A549 (cell line): ENCODE data around the gene ZNF646. TPM values are rescaled to one million over a fixed set of nuclear protein-coding genes. Genes with fewer than 3 reads are reported as not detected.

ENCODE experiments used
- ATAC-seq, 2 experiments: fragments of 200-7000 bp in 1 of 2; fragments of >200 bp in 1 of 2; cut with Nextera tagmentation in 1 of 2; cut with Tn5 transposase in 1 of 2; 3 replicates each; pipeline versions ENCODE4 v1.8.0 to v1.9.1; 2018 to 2020; ENCODE audit warnings: mild to moderate bottlenecking in 1 of 2, moderate library complexity in 1 of 2
- CTCF ChIA-PET: fragments of 300-600 bp; sonication (Branson Sonifier 250); formaldehyde crosslinking; extraction: SDS; loops from one replicate; lab custom pipeline; 2021; ENCODE audit warnings: antibody characterized with exemption, inconsistent platforms; lab: Yijun Ruan, JAX
- POLR2A ChIA-PET: fragments of 350-600 bp; formaldehyde crosslinking; extraction: SDS; loops from one replicate; lab custom pipeline; 2021; ENCODE audit warnings: antibody characterized with exemption, inconsistent platforms; lab: Yijun Ruan, JAX
- DNase-seq, 2 experiments: peaks; one replicate each; pipeline versions ENCODE4 v3.0.0 to v3.0.0-alpha.2; 2011 to 2016; ENCODE audit warnings: low read depth in 1 of 2, low spot score in 1 of 2
- FAIRE-seq: peaks from 2 replicates; lab custom pipeline; 2011; peaks lifted over from hg19 to GRCh38; lab: Jason Lieb, UNC
- H3K27ac ChIP-seq, 2 experiments: fragments of >200 bp; sonication (Bioruptor Twin); formaldehyde crosslinking; 3 replicates each; pipeline ENCODE4 v1.5.1; 2016 to 2017
- H3K4me1 ChIP-seq: fragments of >200 bp; sonication (Bioruptor Twin); formaldehyde crosslinking; 3 replicates; pipeline ENCODE4 v1.6.1; 2016
- H3K4me2 ChIP-seq: fragments of >200 bp; sonication (Bioruptor Twin); formaldehyde crosslinking; 3 replicates; pipeline ENCODE4 v1.6.1; 2016
- H3K4me3 ChIP-seq: fragments of >200 bp; sonication (Bioruptor Twin); formaldehyde crosslinking; 3 replicates; pipeline ENCODE4 v1.5.1; 2016
- H3K9me3 ChIP-seq: fragments of >200 bp; sonication (Bioruptor Twin); formaldehyde crosslinking; 3 replicates; pipeline ENCODE4 v1.6.1; 2016
- CBX8 ChIP-seq: fragments of 200-600 bp; sonication (generic); IDR thresholded peaks from 2 replicates; pipeline ENCODE4 v1.6.1; 2016
- CEBPB ChIP-seq, 2 experiments: fragments of >200 bp in 1 of 2; sonication (Bioruptor Twin) in 1 of 2; formaldehyde crosslinking in 1 of 2; IDR thresholded peaks; 2 replicates each; pipeline ENCODE4 v1.6.1; 2012 to 2016
- CHD2 ChIP-seq: fragments of 150-350 bp; IDR thresholded peaks from 2 replicates; pipeline ENCODE4 v1.6.1; 2014; ENCODE audit warnings: low read length; ENCODE audit not compliant: partially characterized antibody
- CHD4 ChIP-seq: fragments of 200-600 bp; sonication (generic); IDR thresholded peaks from 2 replicates; pipeline ENCODE4 v1.6.1; 2016; ENCODE audit warnings: antibody characterized with exemption, mild to moderate bottlenecking, borderline replicate concordance
- EHMT2 ChIP-seq: fragments of 200-600 bp; sonication (generic); IDR thresholded peaks from 2 replicates; pipeline ENCODE4 v1.6.1; 2016; ENCODE audit warnings: antibody characterized with exemption, low read depth, mild to moderate bottlenecking, moderate library complexity
- FOSB ChIP-seq: fragments of 250-450 bp; sonication (Bioruptor Pico); IDR thresholded peaks from 2 replicates; pipeline ENCODE4 v1.5.0; 2020; ENCODE audit warnings: mild to moderate bottlenecking, moderate library complexity
- HOXA7 ChIP-seq: fragments of 250-450 bp; sonication (Bioruptor Pico); IDR thresholded peaks from 2 replicates; pipeline ENCODE4 v1.5.0; 2020; ENCODE audit warnings: mild to moderate bottlenecking, moderate library complexity
- HOXB13 ChIP-seq: fragments of 250-450 bp; sonication (Bioruptor Pico); IDR thresholded peaks from 2 replicates; pipeline ENCODE4 v1.5.0; 2020; ENCODE audit warnings: low read depth, mild to moderate bottlenecking, moderate library complexity
- JUN ChIP-seq, 2 experiments: fragments of >200 bp; sonication (Bioruptor Twin); formaldehyde crosslinking; IDR thresholded peaks; 2 replicates in 1 of 2; 3 replicates in 1 of 2; pipeline ENCODE4 v1.6.1; 2016 to 2017
- KDM1A ChIP-seq: fragments of 200-600 bp; sonication (generic); IDR thresholded peaks from 2 replicates; pipeline ENCODE4 v1.6.1; 2016; ENCODE audit warnings: low read depth, mild to moderate bottlenecking
- KDM5A ChIP-seq: fragments of 200-600 bp; sonication (generic); IDR thresholded peaks from 2 replicates; pipeline ENCODE4 v1.6.1; 2016; ENCODE audit warnings: antibody characterized with exemption, mild to moderate bottlenecking
- MAFK ChIP-seq: fragments of 450-650 bp; IDR thresholded peaks from 2 replicates; pipeline ENCODE4 v1.6.1; 2014; ENCODE audit not compliant: partially characterized antibody
- PHF8 ChIP-seq: fragments of 200-600 bp; sonication (generic); IDR thresholded peaks from 2 replicates; pipeline ENCODE4 v1.6.1; 2016; ENCODE audit warnings: low read depth, mild to moderate bottlenecking, antibody characterized with exemption, moderate library complexity, borderline replicate concordance
- RAD21 ChIP-seq, 2 experiments: fragments of >200 bp in 1 of 2; sonication (Bioruptor Twin) in 1 of 2; formaldehyde crosslinking in 1 of 2; IDR thresholded peaks in 1 of 2; conservative IDR thresholded peaks in 1 of 2; 2 replicates in 1 of 2; 3 replicates in 1 of 2; pipeline ENCODE4 v1.6.1; 2012 to 2018; ENCODE audit warnings: inconsistent platforms in 1 of 2
- RNF2 ChIP-seq: fragments of 200-600 bp; sonication (generic); IDR thresholded peaks from 2 replicates; pipeline ENCODE4 v1.6.1; 2016; ENCODE audit warnings: low read depth, mild to moderate bottlenecking, antibody characterized with exemption, moderate library complexity, borderline replicate concordance
- ZC3H11A ChIP-seq: fragments of 450-650 bp; IDR thresholded peaks from 2 replicates; pipeline ENCODE4 v1.6.1; 2014; ENCODE audit warnings: antibody characterized with exemption, mild to moderate bottlenecking
- ZFP36 ChIP-seq: fragments of 450-650 bp; IDR thresholded peaks from 2 replicates; pipeline ENCODE4 v1.6.1; 2014; ENCODE audit warnings: borderline replicate concordance; ENCODE audit not compliant: partially characterized antibody
- ZNF302 ChIP-seq: fragments of 250-450 bp; sonication (Bioruptor Pico); IDR thresholded peaks from 2 replicates; pipeline ENCODE4 v1.9.0; 2021; ENCODE audit warnings: inconsistent platforms, mild to moderate bottlenecking, moderate library complexity
- WGBS: methylation state at CpG from one replicate; pipeline ENCODE4 v1.1.6; 2017; ENCODE audit errors: missing lambda C conversion rate; 5-methylcytosine and 5-hydroxymethylcytosine counted together
- polyA plus RNA-seq, 4 experiments: library from polyadenylated mRNA; depleted of rRNA in 3 of 4; stranded (reverse); fragments of >200 nt; fragmentation: RNase III in 1 of 4; extraction: RNeasy Plus Mini Kit Qiagen cat#74134 plus additional on column Dnase treatment in 1 of 4; gene quantifications; 2 replicates in 3 of 4; 3 replicates in 1 of 4; pipeline ENCODE4 v1.2.3, GENCODE V29; 2011 to 2017
- TF ChIP-seq, protein P1 (sequence below): fragments of 250-450 bp; sonication (Bioruptor Pico); IDR thresholded peaks from 2 replicates; pipeline ENCODE4 v1.5.0; 2021; ENCODE audit warnings: mild to moderate bottlenecking, moderate library complexity, borderline replicate concordance
- TF ChIP-seq, protein P2 (sequence below): IDR thresholded peaks from 2 replicates; pipeline ENCODE4 v1.6.1; 2012
- TF ChIP-seq, protein P3 (sequence below): IDR thresholded peaks from 2 replicates; pipeline ENCODE4 v1.6.1; 2012

Gene ZNF646
- polyA plus RNA-seq, 2 of the 4 experiments (the other 2 are of a cell fraction) = 3.0 to 8.2 TPM

DNA sequence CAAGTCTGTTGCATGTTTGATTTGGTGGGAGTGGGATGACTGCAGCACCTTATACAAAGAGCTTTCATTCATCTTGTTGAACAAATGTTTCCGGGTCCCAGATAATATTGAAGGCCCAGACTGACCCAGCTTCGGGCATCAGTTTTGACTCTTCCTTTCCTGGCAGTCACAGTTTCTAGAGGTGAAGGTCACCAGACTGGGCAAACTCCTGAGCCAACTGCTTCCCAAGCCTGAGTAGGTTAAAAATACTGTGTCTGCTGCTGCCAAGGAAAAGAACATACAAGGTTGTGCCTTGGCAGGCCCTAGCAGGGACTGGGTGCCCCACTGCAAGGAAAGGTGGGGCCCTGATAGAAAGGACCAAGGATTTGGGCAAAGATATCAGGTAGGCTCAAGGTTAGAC, 38.5 kb downstream of the ZNF646 start:
- no peak for ATAC-seq
- H3K4me1 ChIP-seq = peaks cover 14% of the 10 kb centered on the region; the same call in 2 of the 3 replicates
- TF ChIP-seq CEBPB (IDR thresholded peaks at IDR 0.05) = no peak
- no peak for TF ChIP-seq KDM5A
- TF ChIP-seq, protein P1, sequence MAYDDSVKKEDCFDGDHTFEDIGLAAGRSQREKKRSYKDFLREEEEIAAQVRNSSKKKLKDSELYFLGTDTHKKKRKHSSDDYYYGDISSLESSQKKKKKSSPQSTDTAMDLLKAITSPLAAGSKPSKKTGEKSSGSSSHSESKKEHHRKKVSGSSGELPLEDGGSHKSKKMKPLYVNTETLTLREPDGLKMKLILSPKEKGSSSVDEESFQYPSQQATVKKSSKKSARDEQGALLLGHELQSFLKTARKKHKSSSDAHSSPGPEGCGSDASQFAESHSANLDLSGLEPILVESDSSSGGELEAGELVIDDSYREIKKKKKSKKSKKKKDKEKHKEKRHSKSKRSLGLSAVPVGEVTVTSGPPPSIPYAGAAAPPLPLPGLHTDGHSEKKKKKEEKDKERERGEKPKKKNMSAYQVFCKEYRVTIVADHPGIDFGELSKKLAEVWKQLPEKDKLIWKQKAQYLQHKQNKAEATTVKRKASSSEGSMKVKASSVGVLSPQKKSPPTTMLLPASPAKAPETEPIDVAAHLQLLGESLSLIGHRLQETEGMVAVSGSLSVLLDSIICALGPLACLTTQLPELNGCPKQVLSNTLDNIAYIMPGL = no peak
- TF ChIP-seq PHF8 = no peak
- no peak for TF ChIP-seq JUN (IDR thresholded peaks at IDR 0.05)
- TF ChIP-seq EHMT2 = no peak
- no peak for TF ChIP-seq RNF2
- TF ChIP-seq CBX8 = no peak
- TF ChIP-seq CHD2 = no peak
- TF ChIP-seq ZC3H11A = no peak
- no peak for TF ChIP-seq HOXA7 (CRISPR knock-in tag)
- TF ChIP-seq ZFP36 = no peak
- TF ChIP-seq FOSB = no peak
- TF ChIP-seq, protein P2, sequence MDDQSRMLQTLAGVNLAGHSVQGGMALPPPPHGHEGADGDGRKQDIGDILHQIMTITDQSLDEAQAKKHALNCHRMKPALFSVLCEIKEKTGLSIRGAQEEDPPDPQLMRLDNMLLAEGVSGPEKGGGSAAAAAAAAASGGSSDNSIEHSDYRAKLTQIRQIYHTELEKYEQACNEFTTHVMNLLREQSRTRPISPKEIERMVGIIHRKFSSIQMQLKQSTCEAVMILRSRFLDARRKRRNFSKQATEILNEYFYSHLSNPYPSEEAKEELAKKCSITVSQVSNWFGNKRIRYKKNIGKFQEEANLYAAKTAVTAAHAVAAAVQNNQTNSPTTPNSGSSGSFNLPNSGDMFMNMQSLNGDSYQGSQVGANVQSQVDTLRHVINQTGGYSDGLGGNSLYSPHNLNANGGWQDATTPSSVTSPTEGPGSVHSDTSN = no peak
- TF ChIP-seq, all 56 proteins: peak for 0
- Histone ChIP-seq H3K4me3 (no peak overlapping the region), H3K27ac (no peak overlapping the region), H3K4me2 (no peak overlapping the region), H3K9me3 (no peaks in the 10 kb centered on the region)
- WGBS = 100% methylated on average over 2 of the region's 2 CpGs
- FAIRE-seq = no peak
- ChIA-PET POLR2A (interaction anchor here (1.1 kb wide), 1 partner anchor 29 kb away, joined by 3 read pairs; no protein-coding TSS in a partner anchor), CTCF (interaction anchor here (1.9 to 20.3 kb wide), 3 partner anchors 11 to 330 kb away, joined by 7 to 166 read pairs (median 12); partner anchors contain the start of gene ZNF843)
- DNase-seq = no peak

DNA sequence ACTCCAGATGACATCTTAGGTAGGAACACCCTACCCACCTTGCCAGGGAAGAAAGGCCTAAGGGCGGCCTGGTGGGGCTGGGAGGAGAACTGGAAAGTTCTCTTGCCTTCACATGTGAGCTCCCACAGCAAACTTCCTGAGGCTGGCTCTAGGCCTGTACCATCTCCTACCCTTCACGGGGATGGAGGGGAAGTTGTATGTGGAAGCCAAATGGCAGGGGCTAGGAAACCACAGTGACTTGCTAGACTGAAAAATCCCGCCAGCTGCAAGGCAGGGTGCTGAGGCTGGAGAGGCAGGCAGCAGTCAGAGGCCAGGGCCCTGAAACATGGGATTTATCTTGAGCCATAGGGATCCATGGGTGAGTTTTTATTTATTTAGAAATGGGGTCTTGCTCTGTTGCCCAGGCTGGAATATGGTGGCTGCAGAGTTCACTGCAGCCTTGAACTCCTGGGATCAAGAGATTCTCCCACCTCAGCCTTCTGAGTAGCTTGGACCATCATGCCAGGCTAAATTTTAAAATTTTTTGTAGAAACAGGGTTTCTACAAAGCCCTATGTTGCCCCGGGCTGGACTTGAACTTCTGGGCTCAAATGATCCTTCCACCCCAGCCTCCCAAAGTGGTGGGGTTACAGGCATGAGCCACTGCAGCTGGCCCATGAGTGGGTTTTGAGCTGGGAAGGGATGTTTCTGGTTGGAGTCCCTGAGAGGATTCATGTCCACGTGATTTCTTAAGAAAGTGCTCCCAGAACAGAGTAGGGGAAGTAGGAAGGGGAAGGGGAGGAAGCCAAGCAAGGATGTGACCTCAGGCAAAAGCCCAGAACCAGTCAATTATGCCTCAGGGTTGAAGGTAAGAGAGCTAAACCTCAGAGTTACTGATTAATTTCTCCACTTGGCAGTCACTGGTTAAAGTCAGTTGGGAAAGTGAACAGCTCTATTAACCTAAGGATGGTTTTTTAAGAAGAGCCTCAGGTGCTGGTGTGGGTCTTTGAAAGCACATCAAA, 39.2 kb downstream of the ZNF646 start:
- TF ChIP-seq, protein P3, sequence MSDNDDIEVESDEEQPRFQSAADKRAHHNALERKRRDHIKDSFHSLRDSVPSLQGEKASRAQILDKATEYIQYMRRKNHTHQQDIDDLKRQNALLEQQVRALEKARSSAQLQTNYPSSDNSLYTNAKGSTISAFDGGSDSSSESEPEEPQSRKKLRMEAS = no peak
- no peak for TF ChIP-seq HOXA7 (CRISPR knock-in tag)
- H3K4me1 ChIP-seq = peaks cover 14% of the 10 kb centered on the region; the same call in 2 of the 3 replicates
- WGBS = 90% methylated on average over 5 of the region's 5 CpGs
- H3K4me2 ChIP-seq = no peak overlapping the region
- H3K4me3 ChIP-seq = no peak overlapping the region
- no peak overlapping the region; a peak in 1 of 6 replicates for H3K27ac ChIP-seq
- ATAC-seq = no peak
- no peak for DNase-seq
- ChIA-PET CTCF (interaction anchor here (1.1 to 20.3 kb wide), 5 partner anchors 11 to 329 kb away, joined by 3 to 166 read pairs (median 7); partner anchors contain the start of gene ZNF843), POLR2A (interaction anchor here (1.1 kb wide), 1 partner anchor 29 kb away, joined by 3 read pairs; no protein-coding TSS in a partner anchor)
- FAIRE-seq = no peak
- H3K9me3 ChIP-seq = no peaks in the 10 kb centered on the region

DNA sequence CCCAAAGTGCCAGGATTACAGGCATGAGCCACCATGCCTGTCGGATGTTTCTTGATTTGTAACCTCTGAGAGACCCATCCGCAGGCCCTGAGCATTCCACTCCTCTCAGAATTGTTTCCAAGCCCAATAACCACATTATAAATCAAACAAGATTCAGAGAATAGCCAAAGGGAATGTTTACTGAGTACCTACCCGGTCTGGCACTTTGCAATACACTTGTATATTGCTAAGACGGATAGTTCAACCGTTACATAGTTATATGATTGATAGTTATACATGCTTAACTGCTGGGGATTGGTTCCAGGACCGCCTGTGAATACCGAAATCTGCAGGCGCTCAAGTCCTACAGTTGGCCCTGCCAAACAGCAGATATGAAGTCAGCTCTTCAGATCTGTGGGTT, 40.2 kb downstream of the ZNF646 start:
- peaks cover 17% of the 10 kb centered on the region for H3K4me1 ChIP-seq
- ChIA-PET POLR2A (no interaction called here), CTCF (interaction anchor here (0.6 to 20.3 kb wide), 2 partner anchors 18 to 28 kb away, joined by 3 to 166 read pairs; no protein-coding TSS in a partner anchor)
- DNase-seq = no peak
- no peaks in the 10 kb centered on the region for H3K9me3 ChIP-seq
- H3K27ac ChIP-seq = no peak overlapping the region
- no peak overlapping the region for H3K4me2 ChIP-seq
- no peak for ATAC-seq
- WGBS = 82% methylated on average over 8 of the region's 8 CpGs
- no peak overlapping the region for H3K4me3 ChIP-seq
- no peak for FAIRE-seq
- TF ChIP-seq KDM1A (no peak), CBX8 (no peak), MAFK (no peak), RAD21 (conservative IDR thresholded peaks at IDR 0.05 in 1 of 2, IDR thresholded peaks at IDR 0.05 in 1 of 2) (no peak), CHD4 (no peak), CEBPB (IDR thresholded peaks at IDR 0.05) (no peak), CHD2 (no peak), ZNF302 (CRISPR knock-in tag) (no peak), HOXB13 (CRISPR knock-in tag) (no peak)
